HG03575 (cell line): Measurements from ENCODE around the gene CHD9.

ENCODE experiments used
- ATAC-seq: cut with Tn5 transposase; IDR thresholded peaks from one replicate; pipeline ENCODE4 v1.9.1; 2021; ENCODE audit not compliant: unreplicated experiment, insufficient number of reproducible peaks, low FRiP score; ENCODE audit errors: extremely low read depth

The CHD9 gene

DNA sequence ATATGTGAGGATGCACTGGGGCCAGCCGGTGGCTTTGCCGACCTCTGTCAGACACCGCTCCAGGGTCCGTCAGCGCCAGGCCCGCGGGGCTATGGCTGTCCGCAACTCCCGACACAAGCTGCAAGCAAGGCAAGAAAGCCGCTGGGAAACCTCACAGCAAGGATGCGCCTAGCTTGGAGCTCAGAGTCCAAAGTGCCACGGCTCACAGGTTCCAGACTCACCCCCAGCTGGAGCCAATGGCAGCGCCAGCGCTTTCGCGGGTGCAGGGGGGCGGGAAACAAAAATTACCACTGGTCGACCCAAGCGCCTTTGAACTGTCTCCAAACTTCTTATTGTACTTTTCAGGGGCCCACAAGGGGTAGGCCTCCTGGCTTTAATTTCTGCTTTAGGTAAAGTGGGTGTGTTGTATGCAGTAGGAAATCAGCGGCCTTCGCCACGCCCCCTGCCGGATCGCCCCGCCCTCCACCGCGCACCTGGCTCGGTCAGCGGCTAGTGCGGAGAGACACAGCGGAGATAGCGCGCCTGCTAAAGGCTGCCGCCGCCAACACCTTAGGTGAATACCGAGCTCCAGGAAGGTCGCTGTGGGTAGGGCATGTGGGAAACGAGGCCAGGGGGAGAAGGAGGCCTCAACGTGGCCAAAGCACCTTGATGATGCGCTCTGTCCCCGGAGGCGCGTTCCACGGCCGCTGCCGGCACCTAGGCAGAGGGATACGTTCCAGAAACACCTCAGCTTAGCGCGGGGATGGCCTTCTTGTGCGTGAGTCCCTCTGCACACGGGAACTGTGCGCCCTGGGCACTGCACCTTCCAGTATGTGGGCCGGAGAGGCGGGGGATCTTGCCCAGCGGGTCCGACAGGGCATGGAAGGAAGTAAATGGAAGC, 318.4 kb downstream of the CHD9 start:
- ATAC-seq = no peak

DNA sequence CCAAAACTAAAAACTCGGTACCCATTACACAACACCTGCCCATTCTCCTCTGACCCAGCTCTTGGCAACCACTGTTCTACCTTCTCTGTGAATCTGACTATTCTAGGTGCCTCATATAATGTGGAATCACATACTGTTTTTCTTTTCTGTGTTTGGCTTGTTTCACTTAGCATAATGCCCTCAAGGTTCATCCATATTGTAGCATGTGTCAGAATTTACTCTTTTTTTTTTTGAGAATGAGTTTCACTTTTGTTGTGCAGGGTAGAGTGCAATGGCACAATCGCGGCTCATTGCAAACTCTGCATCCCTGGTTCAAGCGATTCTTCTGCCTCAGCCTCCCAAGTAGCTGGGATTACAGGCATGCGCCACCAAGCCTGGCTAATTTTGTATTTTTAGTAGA, 320.0 kb downstream of the CHD9 start:
- no peak for ATAC-seq

DNA sequence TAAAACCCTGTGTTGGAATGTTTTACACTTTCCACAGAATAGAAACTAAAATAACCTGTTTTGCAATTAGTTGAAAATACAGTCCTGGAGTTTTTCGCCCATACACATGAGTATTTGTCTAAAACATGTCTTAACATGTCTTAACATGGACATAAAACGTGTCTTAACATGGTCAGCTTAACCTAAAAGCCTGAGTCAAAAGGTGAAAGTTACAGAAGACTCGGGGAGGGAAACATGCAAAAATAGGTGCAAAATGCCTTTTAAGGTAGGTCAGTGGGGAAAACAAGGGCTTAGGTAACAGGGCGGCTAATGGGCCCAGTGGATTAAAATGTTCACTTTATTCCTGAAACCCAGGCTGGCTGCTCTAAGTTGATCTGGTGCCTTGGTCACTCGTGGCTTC, 323.3 kb downstream of the CHD9 start:
- no peak for ATAC-seq
